IMR-90 (cell line): ENCODE results near the gene CYP26B1. TPM values are rescaled to one million over a fixed set of nuclear protein-coding genes. Genes with fewer than 3 reads are reported as not detected.

ENCODE experiments used
- ATAC-seq: fragments of 200-7000 bp; cut with Tn5 transposase; 2 replicates; pipeline ENCODE4 v1.9.1; 2020; ENCODE audit warnings: low read depth, mild to moderate bottlenecking, moderate library complexity
- BruUV-seq: library from RNA; stranded (reverse); fragments of 400-500 nt; replicated peaks from 2 replicates; lab custom pipeline; 2021; lab: Mats Ljungman, UMichigan
- CTCF ChIA-PET: fragments of 300-600 bp; formaldehyde crosslinking; extraction: SDS; loops from one replicate; lab custom pipeline; 2021; ENCODE audit warnings: antibody characterized with exemption; lab: Yijun Ruan, JAX
- POLR2A ChIA-PET: fragments of 300-600 bp; sonication (Branson Sonifier 250); formaldehyde crosslinking; loops from one replicate; lab custom pipeline; 2022; ENCODE audit warnings: antibody characterized with exemption; ENCODE audit not compliant: unreplicated experiment; lab: Charles Lee
- DNase-seq: peaks from one replicate; pipeline ENCODE4 v3.0.0; 2013
- H2AFZ ChIP-seq: replicated peaks from 2 replicates; pipeline ENCODE3; 2013; ENCODE audit warnings: low read length, mild to moderate bottlenecking; ENCODE audit not compliant: poor library complexity
- H2AK5ac ChIP-seq: 2 replicates; pipeline ENCODE4 v1.6.1; 2013; ENCODE audit warnings: low read depth, low read length, inconsistent platforms
- H2AK9ac ChIP-seq: replicated peaks from 2 replicates; pipeline ENCODE3; 2013; ENCODE audit warnings: mild to moderate bottlenecking, low read depth, low read length, moderate library complexity; ENCODE audit not compliant: poor library complexity
- H2BK120ac ChIP-seq: 2 replicates; pipeline ENCODE4 v1.6.1; 2013; ENCODE audit warnings: low read depth, low read length, inconsistent platforms
- H2BK15ac ChIP-seq: 3 replicates; pipeline ENCODE4 v1.6.1; 2013; ENCODE audit warnings: low read depth, low read length, inconsistent platforms
- H2BK20ac ChIP-seq: 2 replicates; pipeline ENCODE4 v1.6.1; 2013; ENCODE audit warnings: low read depth, mild to moderate bottlenecking, inconsistent platforms, low read length, moderate library complexity
- H2BK5ac ChIP-seq: 2 replicates; pipeline ENCODE4 v1.6.1; 2013; ENCODE audit warnings: mild to moderate bottlenecking, low read depth, low read length, inconsistent platforms; ENCODE audit not compliant: poor library complexity, severe bottlenecking
- H3K14ac ChIP-seq: replicated peaks from 2 replicates; pipeline ENCODE4 v1.6.1; 2013; ENCODE audit warnings: low read depth, low read length, inconsistent platforms
- H3K18ac ChIP-seq: 2 replicates; pipeline ENCODE4 v1.6.1; 2013; ENCODE audit warnings: low read depth, low read length, control low read depth
- H3K23ac ChIP-seq: 2 replicates; pipeline ENCODE4 v1.6.1; 2013; ENCODE audit warnings: low read depth, low read length, inconsistent platforms
- H3K27ac ChIP-seq: 2 replicates; pipeline ENCODE4 v1.5.1; 2013; ENCODE audit warnings: mild to moderate bottlenecking, control low read depth, low read length; ENCODE audit not compliant: insufficient read depth
- H3K27me3 ChIP-seq: 2 replicates; pipeline ENCODE4 v1.6.1; 2013; ENCODE audit warnings: low read length; ENCODE audit not compliant: control insufficient read depth, insufficient read depth
- H3K36me3 ChIP-seq: 2 replicates; pipeline ENCODE4 v1.6.1; 2013; ENCODE audit warnings: low read length, mixed read lengths; ENCODE audit not compliant: control insufficient read depth, insufficient read depth
- H3K4ac ChIP-seq: 2 replicates; pipeline ENCODE4 v1.6.1; 2013; ENCODE audit warnings: low read depth, low read length, inconsistent platforms
- H3K4me1 ChIP-seq: 2 replicates; pipeline ENCODE4 v1.6.1; 2013; ENCODE audit warnings: low read length, mixed read lengths; ENCODE audit not compliant: control insufficient read depth, insufficient read depth
- H3K4me2 ChIP-seq: 2 replicates; pipeline ENCODE4 v1.6.1; 2013; ENCODE audit warnings: low read depth, mild to moderate bottlenecking, control low read depth, low read length, moderate library complexity
- H3K4me3 ChIP-seq: 2 replicates; pipeline ENCODE4 v1.5.1; 2013; ENCODE audit warnings: low read depth, mild to moderate bottlenecking, control low read depth, low read length, moderate library complexity; ENCODE audit not compliant: insufficient read depth
- H3K56ac ChIP-seq: 2 replicates; pipeline ENCODE4 v1.6.1; 2013; ENCODE audit warnings: low read length, inconsistent platforms; ENCODE audit not compliant: insufficient read depth; ENCODE audit errors: extremely low read depth
- H3K79me1 ChIP-seq, 2 experiments: 2 replicates each; pipeline ENCODE4 v1.6.1; 2013; ENCODE audit warnings: low read length in 2 of 2, inconsistent platforms in 1 of 2, low read depth in 1 of 2
- H3K9ac ChIP-seq: 2 replicates; pipeline ENCODE4 v1.6.1; 2013; ENCODE audit warnings: low read depth, low read length, control low read depth
- H3K9me1 ChIP-seq: 2 replicates; pipeline ENCODE4 v1.6.1; 2013; ENCODE audit warnings: low read length, inconsistent platforms; ENCODE audit not compliant: insufficient read depth
- H3K9me3 ChIP-seq: 2 replicates; pipeline ENCODE4 v1.6.1; 2013; ENCODE audit warnings: low read length; ENCODE audit not compliant: control insufficient read depth, insufficient read depth
- H4K20me1 ChIP-seq: 2 replicates; pipeline ENCODE4 v1.6.1; 2013; ENCODE audit warnings: low read length, inconsistent platforms; ENCODE audit not compliant: insufficient read depth
- H4K5ac ChIP-seq: 2 replicates; pipeline ENCODE4 v1.6.1; 2013; ENCODE audit warnings: mild to moderate bottlenecking, low read depth, low read length, control low read depth
- H4K8ac ChIP-seq, 2 experiments: 2 replicates each; pipeline ENCODE4 v1.6.1; 2013; ENCODE audit warnings: low read depth in 2 of 2, low read length in 2 of 2, control low read depth in 1 of 2, inconsistent platforms in 1 of 2
- H4K91ac ChIP-seq: 2 replicates; pipeline ENCODE4 v1.6.1; 2013; ENCODE audit warnings: low read depth, low read length, inconsistent platforms; ENCODE audit not compliant: insufficient read depth
- BHLHE40 ChIP-seq: fragments of 150-350 bp; IDR thresholded peaks from 2 replicates; pipeline ENCODE4 v1.6.1; 2016; ENCODE audit warnings: mild to moderate bottlenecking, low read depth, low read length
- CEBPB ChIP-seq: IDR thresholded peaks from 2 replicates; pipeline ENCODE4 v1.6.1; 2012; ENCODE audit warnings: low read depth, low read length, improper control_type of control experiment
- CHD1 ChIP-seq: IDR thresholded peaks from 2 replicates; pipeline ENCODE4 v1.6.1; 2012; ENCODE audit warnings: low read depth, low read length, improper control_type of control experiment
- ELK1 ChIP-seq: fragments of 150-350 bp; IDR thresholded peaks from 2 replicates; pipeline ENCODE4 v1.6.1; 2016; ENCODE audit warnings: low read depth, mild to moderate bottlenecking, low read length, moderate library complexity, borderline replicate concordance
- FOS ChIP-seq: fragments of 150-350 bp; IDR thresholded peaks from 2 replicates; pipeline ENCODE4 v1.6.1; 2016; ENCODE audit warnings: low read depth, low read length
- MAFK ChIP-seq: IDR thresholded peaks from 2 replicates; pipeline ENCODE4 v1.6.1; 2012; ENCODE audit warnings: low read depth, low read length, improper control_type of control experiment
- MAZ ChIP-seq: IDR thresholded peaks from 2 replicates; pipeline ENCODE4 v1.6.1; 2012; ENCODE audit warnings: low read depth, mild to moderate bottlenecking, low read length, improper control_type of control experiment, moderate library complexity, borderline replicate concordance
- MXI1 ChIP-seq: IDR thresholded peaks from 2 replicates; pipeline ENCODE4 v1.6.1; 2012; ENCODE audit warnings: low read depth, mild to moderate bottlenecking, low read length, moderate library complexity, borderline replicate concordance
- NFE2L2 ChIP-seq: fragments of 150-350 bp; IDR thresholded peaks from 2 replicates; pipeline ENCODE4 v1.6.1; 2016; ENCODE audit warnings: low read depth, mild to moderate bottlenecking, low read length
- POLR2A ChIP-seq: IDR thresholded peaks from 2 replicates; pipeline ENCODE4 v1.6.1; 2012; ENCODE audit warnings: mild to moderate bottlenecking, low read depth, low read length
- RCOR1 ChIP-seq: IDR thresholded peaks from 2 replicates; pipeline ENCODE4 v1.6.1; 2012; ENCODE audit warnings: mild to moderate bottlenecking, low read length, improper control_type of control experiment; ENCODE audit not compliant: insufficient replicate concordance
- RFX5 ChIP-seq: IDR thresholded peaks from 2 replicates; pipeline ENCODE4 v1.8.0; 2012; ENCODE audit warnings: low read depth, mild to moderate bottlenecking, low read length, moderate library complexity
- SMC3 ChIP-seq: fragments of 150-350 bp; IDR thresholded peaks from 2 replicates; pipeline ENCODE4 v1.6.1; 2016; ENCODE audit warnings: low read depth, mild to moderate bottlenecking, antibody characterized with exemption, low read length, moderate library complexity
- USF2 ChIP-seq: fragments of 150-350 bp; IDR thresholded peaks from 2 replicates; pipeline ENCODE4 v1.6.1; 2017; ENCODE audit warnings: mild to moderate bottlenecking, antibody characterized with exemption, low read length, low read depth
- WGBS, 2 experiments: methylation state at CpG; one replicate each; pipeline versions ENCODE4 v1.1.5 to v1.1.7; 2013; ENCODE audit warnings: missing lambda C conversion rate in 2 of 2; ENCODE audit not compliant: insufficient read length in 1 of 2; ENCODE audit errors: extremely low coverage in 2 of 2; 5-methylcytosine and 5-hydroxymethylcytosine counted together
- dilution Hi-C: fragments of 300-500 bp; cut with HindIII; formaldehyde crosslinking; loops from one replicate; pipeline ENCODE4 v1.14.3; 2018; ENCODE audit warnings: low sequenced_read_pairs; ENCODE audit not compliant: unreplicated experiment
- in situ Hi-C: fragments of 300-500 bp; cut with MboI; formaldehyde crosslinking; loops from 3 replicates; pipeline ENCODE4 v1.14.3; 2019; ENCODE audit warnings: low sequenced_read_pairs, inconsistent platforms, mixed read lengths
- intact Hi-C: fragments of 100-400 bp; cut with micrococcal nuclease; formaldehyde crosslinking; loops from 2 replicates; pipeline ENCODE4 v1.10.0; 2022
- polyA plus RNA-seq, 3 experiments: library from polyadenylated mRNA; depleted of rRNA; stranded (reverse); fragments of >200 nt; gene quantifications; 2 replicates each; pipeline ENCODE4 v1.2.3, GENCODE V29; 2012; ENCODE audit warnings: low replicate concordance in 1 of 3
- total RNA-seq: library from RNA; depleted of rRNA; stranded (reverse); fragments of >200 nt; gene quantifications from 2 replicates; pipeline ENCODE4 v1.2.3, GENCODE V29; 2012

Gene CYP26B1
- total and polyA plus RNA-seq, 2 of the 4 experiments (the other 2 are of a cell fraction), result 0.02 TPM; not detected in 1

GRCh38 chr2:72138011-72138881 lies 9.4 kb downstream of the CYP26B1 start (continued):
- TF ChIP-seq POLR2A (no peak), FOS (no peak)

- POLR2A ChIA-PET, result no interaction called here
- TF ChIP-seq POLR2A (no peak), FOS (no peak), MAZ (peak; percentile 82), NFE2L2 (no peak), RFX5 (no peak), CEBPB (no peak), BHLHE40 (no peak), RCOR1 (no peak), USF2 (no peak), CHD1 (no peak), SMC3 (peak; percentile 60), MAFK (no peak), MXI1 (no peak), ELK1 (no peak)
Observed at GRCh38 chr2:72137498-72138010, 10.1 kb downstream of the CYP26B1 start.

More at GRCh38 chr2:72137498-72138010, 10.1 kb downstream of the CYP26B1 start:
- H3K36me3 ChIP-seq, result no peaks in the 10 kb centered on the region
- H2AK9ac ChIP-seq, result peak overlapping the region; percentile 60
- H2BK15ac ChIP-seq, result no peak overlapping the region
- H3K4me2 ChIP-seq, result no peak overlapping the region
- no peak overlapping the region for H2AK5ac ChIP-seq
- H2BK20ac ChIP-seq, result no peak overlapping the region
- H3K4me3 ChIP-seq, result no peak overlapping the region
- H2BK5ac ChIP-seq, result no peak overlapping the region
- H2AFZ ChIP-seq, result no peak overlapping the region
- intact Hi-C loops (loop anchor here (1.0 to 5.0 kb wide), 3 partner anchors 266 to 590 kb away; no protein-coding TSS in a partner anchor), in situ Hi-C loops (no loop called here), dilution Hi-C loops (no loop called here)
- H3K4me1 ChIP-seq, result no peaks in the 10 kb centered on the region
- WGBS, 2 experiments, result 25% methylated on average over 2 of the region's 10 CpGs; no CpG with 5 or more reads in 1 of the 2 experiments
- no peaks in the 10 kb centered on the region for H3K9me1 ChIP-seq
- H3K4ac ChIP-seq, result no peak overlapping the region
- no peaks in the 10 kb centered on the region for H4K20me1 ChIP-seq
- H3K9me3 ChIP-seq, result no peaks in the 10 kb centered on the region
- no TSS peak for BruUV-seq
- no peak overlapping the region for H4K8ac ChIP-seq
- no peak overlapping the region for H3K56ac ChIP-seq
- no peak overlapping the region for H3K14ac ChIP-seq
- no peak overlapping the region for H3K18ac ChIP-seq
- no peaks in the 10 kb centered on the region for H3K79me1 ChIP-seq
- H2BK120ac ChIP-seq, result no peak overlapping the region
- H4K5ac ChIP-seq, result no peak overlapping the region
- CTCF ChIA-PET, result interaction anchor here (0.8 kb wide), 1 partner anchor 13 kb away, joined by 3 read pairs; no protein-coding TSS in a partner anchor
- H3K23ac ChIP-seq, result no peak overlapping the region
- peak; percentile 95 for ATAC-seq
- no peak overlapping the region for H4K91ac ChIP-seq
- DNase-seq, result peak; percentile 18
- no peak overlapping the region for H3K9ac ChIP-seq
- no peak overlapping the region for H3K27ac ChIP-seq
- peaks cover 29% of the 10 kb centered on the region for H3K27me3 ChIP-seq
